Measurements from ENCODE around the gene ABTB2.

DNA sequence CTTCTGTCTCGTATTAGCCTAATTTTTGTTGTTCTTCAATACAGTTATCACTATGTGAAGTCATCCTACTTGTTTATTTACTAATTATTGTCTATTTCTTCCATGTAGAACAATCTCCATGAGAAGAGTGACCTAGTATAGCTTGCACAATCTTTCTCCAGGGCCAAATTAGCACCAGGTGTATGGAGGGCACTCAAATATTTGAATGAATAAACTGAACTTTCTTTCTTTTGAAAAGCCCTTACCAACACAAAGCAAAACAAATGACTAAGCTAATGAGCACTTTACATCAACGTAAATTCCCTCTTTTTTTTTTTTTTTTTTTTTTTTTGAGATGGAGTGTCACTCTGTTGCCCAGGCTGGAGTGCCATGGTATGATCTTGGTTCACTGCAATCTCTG is 34.2 kb downstream of the ABTB2 start:
- TF ChIP-seq CTCF (IDR thresholded peaks at IDR 0.05) (no peak), EP300 (IDR thresholded peaks at IDR 0.05) (no peak), POLR2AphosphoS5 (IDR thresholded peaks at IDR 0.05) (no peak), POLR2A (IDR thresholded peaks at IDR 0.05) (no peak)
